ENCODE measurements around the gene CHMP6. TPM values are rescaled to one million over a fixed set of nuclear protein-coding genes. Genes with fewer than 3 reads are reported as not detected.

CHMP6 gene
- total and polyA plus RNA-seq, 7 experiments from 2014 or later: 26.4 to 55.4 (median 46.2) TPM

DNA sequence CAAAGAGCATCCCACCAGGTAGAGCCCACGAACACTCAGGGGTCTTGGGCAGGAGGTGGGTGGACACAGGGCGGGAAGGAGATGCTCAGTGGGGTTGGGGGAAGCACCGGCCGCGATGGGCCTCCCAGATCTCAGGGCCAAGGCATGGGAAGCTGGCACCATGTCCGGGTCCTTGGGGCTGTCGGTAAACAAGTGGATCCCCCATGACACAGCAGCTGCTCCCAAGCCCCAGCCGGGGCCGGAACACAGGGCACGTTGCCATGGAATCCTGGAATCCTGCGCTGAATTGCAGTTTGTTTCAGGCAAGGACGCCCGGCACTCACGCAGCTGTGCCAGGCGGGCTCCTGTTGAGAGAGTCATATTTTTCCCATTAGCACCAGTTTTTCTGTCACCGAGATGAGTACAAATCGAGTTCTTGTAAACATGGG is 23.0 kb upstream of the CHMP6 start:
- H3K27me3 Mint-ChIP-seq: no peaks in the 10 kb centered on the region
- no peaks in the 10 kb centered on the region for H3K9me3 Mint-ChIP-seq
- Histone ChIP-seq H3K4me1 (ENCODE audit: control insufficient read depth in 2 of 2, insufficient read depth in 2 of 2, low read length in 2 of 2) (peaks cover 0 to 20% of the 10 kb centered on the region in 2 donors), H3K27me3 (ENCODE audit: control insufficient read depth in 2 of 2, insufficient read depth in 2 of 2, low read length in 2 of 2) (no peaks in the 10 kb centered on the region), H3K27ac (ENCODE audit: low read depth, low read length) (no peak overlapping the region), H3K36me3 (ENCODE audit: control insufficient read depth in 2 of 3, insufficient read depth in 3 of 3, low read length in 3 of 3) (peaks cover 0 to 18% (median 0%) of the 10 kb centered on the region in 3 experiments), H3K4me3 (ENCODE audit: low read length) (no peak overlapping the region), H3K9me3 (ENCODE audit: control insufficient read depth in 2 of 3, low read length in 3 of 3) (no peaks in the 10 kb centered on the region)
- POLR2A ChIA-PET: no interaction called here
- no peak for DNase-seq
- peaks cover 5 to 14% (median 6%) of the 10 kb centered on the region in 7 donors for H3K4me1 Mint-ChIP-seq
- no peak overlapping the region for H3K4me3 Mint-ChIP-seq
- H3K27ac Mint-ChIP-seq: peak overlapping the region in 6 of 9 donors; percentile 11 to 69 (median 43)
- no peak for ATAC-seq
- H3K36me3 Mint-ChIP-seq: peaks cover 0 to 11% (median 4%) of the 10 kb centered on the region in 5 donors
- intact Hi-C loops (cut with micrococcal nuclease): no loop called here
- CTCF ChIA-PET: no interaction called here

DNA sequence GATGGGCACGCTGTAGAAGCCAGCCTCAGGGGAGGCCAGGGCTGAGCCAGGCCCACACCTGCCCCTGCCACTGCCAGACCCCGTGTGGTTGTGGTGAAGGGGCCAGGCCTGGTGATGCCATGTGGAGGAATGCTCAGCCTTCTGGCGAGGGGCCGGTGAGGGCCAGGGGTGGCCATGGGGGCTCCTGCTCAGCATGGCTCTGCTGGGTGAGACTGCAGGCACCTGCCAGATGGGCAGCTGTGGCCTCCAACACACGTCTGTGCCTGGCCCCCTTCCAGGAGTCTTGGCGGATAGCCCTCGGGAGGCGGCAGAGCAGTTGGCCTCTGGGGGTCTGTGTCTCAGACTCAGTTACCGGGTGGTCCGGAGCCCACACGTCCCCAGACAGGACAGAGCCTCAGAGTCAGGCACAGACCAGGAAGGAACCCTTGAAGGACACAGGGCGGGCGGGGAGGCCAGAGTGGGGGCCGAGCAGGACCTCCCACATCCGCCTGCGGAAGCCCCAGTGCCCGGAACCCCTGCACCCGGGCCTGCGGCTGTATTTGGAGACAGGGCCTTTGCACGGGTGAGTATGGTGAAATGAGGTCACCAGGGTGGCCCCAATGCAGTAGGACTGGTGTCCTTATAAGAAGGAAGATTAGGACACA is 22.5 kb upstream of the CHMP6 start:
- CTCF ChIA-PET: interaction anchor here (0.9 to 2.9 kb wide), 2 partner anchors 10 to 542 kb away, joined by 3 to 26 read pairs; no protein-coding TSS in a partner anchor
- ATAC-seq: peak; percentile 18
- no peak for DNase-seq
- no peak overlapping the region for H3K4me3 ChIP-seq (ENCODE audit: low read length)
- H3K9me3 ChIP-seq (ENCODE audit: control insufficient read depth in 2 of 3, low read length in 3 of 3): no peaks in the 10 kb centered on the region
- H3K36me3 Mint-ChIP-seq: peaks cover 0 to 10% (median 4%) of the 10 kb centered on the region in 5 donors
- intact Hi-C loops (cut with micrococcal nuclease): no loop called here
- peaks cover 5 to 14% (median 6%) of the 10 kb centered on the region in 7 donors for H3K4me1 Mint-ChIP-seq
- peaks cover 0 to 12% (median 0%) of the 10 kb centered on the region in 3 experiments for H3K36me3 ChIP-seq (ENCODE audit: control insufficient read depth in 2 of 3, insufficient read depth in 3 of 3, low read length in 3 of 3)
- H3K9me3 Mint-ChIP-seq: no peaks in the 10 kb centered on the region
- H3K27ac ChIP-seq (ENCODE audit: low read depth, low read length): no peak overlapping the region
- H3K27me3 Mint-ChIP-seq: peaks cover 0 to 5% (median 0%) of the 10 kb centered on the region in 5 donors
- peaks cover 0 to 20% of the 10 kb centered on the region in 2 donors for H3K4me1 ChIP-seq (ENCODE audit: control insufficient read depth in 2 of 2, insufficient read depth in 2 of 2, low read length in 2 of 2)
- POLR2A ChIA-PET: no interaction called here
- peak overlapping the region in 6 of 9 donors; percentile 18 to 75 (median 36) for H3K27ac Mint-ChIP-seq
- H3K27me3 ChIP-seq (ENCODE audit: control insufficient read depth in 2 of 2, insufficient read depth in 2 of 2, low read length in 2 of 2): no peaks in the 10 kb centered on the region
- no peak overlapping the region for H3K4me3 Mint-ChIP-seq

DNA sequence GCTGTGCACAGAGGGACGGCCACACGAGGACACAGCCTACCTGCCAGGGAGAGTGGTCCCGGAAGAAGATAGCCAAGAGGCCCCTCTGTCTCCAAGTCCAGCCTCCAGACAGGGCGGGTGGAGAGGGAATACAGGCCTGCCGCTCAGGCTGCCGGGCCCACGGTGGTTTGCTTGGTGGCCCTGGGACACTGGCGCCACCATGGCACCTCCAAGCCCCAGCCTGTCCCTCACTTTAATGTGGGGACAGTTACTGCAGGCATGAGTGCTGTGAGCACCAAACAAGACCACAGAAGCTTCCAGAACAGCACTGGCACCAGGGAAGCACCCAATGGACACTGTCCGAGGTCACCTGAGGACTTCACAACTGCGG is 22.0 kb upstream of the CHMP6 start:
- POLR2A ChIA-PET: interaction anchor here (1.0 kb wide), 2 partner anchors 40 to 543 kb away, joined by 3 read pairs; no protein-coding TSS in a partner anchor
- intact Hi-C loops (cut with micrococcal nuclease): loop anchor here in 1 of 2 donors (1.0 to 10.0 kb wide), 2 partner anchors 105 to 394 kb away; no protein-coding TSS in a partner anchor

DNA sequence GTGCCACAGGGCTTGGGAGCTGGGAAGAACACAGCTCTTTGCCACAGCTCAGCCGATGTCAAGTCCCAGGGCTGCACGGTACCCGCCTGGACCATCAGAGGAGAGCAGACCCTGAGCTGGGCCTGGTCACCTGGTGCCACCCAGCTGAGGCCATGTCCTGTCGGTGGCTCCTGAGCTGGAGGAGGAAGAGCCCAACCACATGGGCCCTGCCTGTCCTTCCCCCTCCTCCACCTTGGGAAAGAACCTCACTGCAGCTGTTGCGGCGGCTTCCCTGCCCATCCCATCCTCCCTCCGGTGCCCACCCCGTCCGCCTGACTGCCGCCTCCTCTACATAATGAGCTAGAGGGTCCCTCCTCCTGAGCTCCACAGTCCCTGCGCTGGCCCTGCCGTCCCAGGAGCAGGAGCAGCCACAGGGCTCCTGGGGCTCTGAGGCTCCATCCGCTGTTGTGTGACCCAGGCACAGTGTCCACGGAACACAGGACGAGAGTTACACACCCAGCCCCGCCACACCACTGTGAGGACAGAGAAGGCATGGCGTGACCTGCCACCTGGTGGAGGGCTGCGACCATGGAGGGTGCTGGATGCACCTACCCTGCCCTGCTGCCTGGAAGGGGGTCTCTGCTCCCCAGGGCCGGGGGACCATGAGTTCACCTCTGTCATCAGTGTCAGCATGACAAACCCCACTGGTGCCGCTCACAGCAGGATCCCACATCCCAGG is 21.4 kb upstream of the CHMP6 start:
- Mint-ChIP-seq H3K4me3 (peak overlapping the region in 5 of 10 donors; percentile 11 to 56 (median 24)), H3K27me3 (peaks cover 0 to 9% (median 0%) of the 10 kb centered on the region in 5 donors), H3K4me1 (peaks cover 5 to 14% (median 6%) of the 10 kb centered on the region in 7 donors), H3K36me3 (peaks cover 0 to 5% (median 0%) of the 10 kb centered on the region in 5 donors), H3K9me3 (no peaks in the 10 kb centered on the region), H3K27ac (peak overlapping the region in 6 of 9 donors; percentile 37 to 86 (median 50))
- POLR2A ChIA-PET: interaction anchor here (1.0 kb wide), 2 partner anchors 40 to 543 kb away, joined by 3 read pairs; no protein-coding TSS in a partner anchor
- Histone ChIP-seq H3K27ac (ENCODE audit: low read depth, low read length) (no peak overlapping the region), H3K9me3 (ENCODE audit: control insufficient read depth in 2 of 3, low read length in 3 of 3) (no peaks in the 10 kb centered on the region), H3K27me3 (ENCODE audit: control insufficient read depth in 2 of 2, insufficient read depth in 2 of 2, low read length in 2 of 2) (no peaks in the 10 kb centered on the region), H3K4me1 (ENCODE audit: control insufficient read depth in 2 of 2, insufficient read depth in 2 of 2, low read length in 2 of 2) (peaks cover 0 to 20% of the 10 kb centered on the region in 2 donors), H3K4me3 (ENCODE audit: low read length) (no peak overlapping the region), H3K36me3 (ENCODE audit: control insufficient read depth in 2 of 3, insufficient read depth in 3 of 3, low read length in 3 of 3) (peaks cover 0 to 2% (median 0%) of the 10 kb centered on the region in 3 experiments)
- ATAC-seq: peak; percentile 80
- intact Hi-C loops (cut with micrococcal nuclease): loop anchor here in 1 of 2 donors (1.0 to 10.0 kb wide), 2 partner anchors 105 to 395 kb away; no protein-coding TSS in a partner anchor
- CTCF ChIA-PET: interaction anchor here (0.7 to 2.9 kb wide), 5 partner anchors 9 to 543 kb away, joined by 3 to 26 read pairs (median 3); no protein-coding TSS in a partner anchor
- DNase-seq: peak in 8 of 9 donors; percentile 23 to 49 (median 41)

More for the DNA sequence above, 22.0 kb upstream of the CHMP6 start:
- Mint-ChIP-seq H3K27ac (peak overlapping the region in 6 of 9 donors; percentile 18 to 75 (median 36)), H3K36me3 (peaks cover 0 to 5% (median 0%) of the 10 kb centered on the region in 5 donors), H3K9me3 (no peaks in the 10 kb centered on the region), H3K4me3 (peak overlapping the region in 1 of 10 donors; percentile 6), H3K4me1 (peaks cover 5 to 14% (median 6%) of the 10 kb centered on the region in 7 donors), H3K27me3 (peaks cover 0 to 9% (median 0%) of the 10 kb centered on the region in 5 donors)
- Histone ChIP-seq H3K36me3 (ENCODE audit: control insufficient read depth in 2 of 3, insufficient read depth in 3 of 3, low read length in 3 of 3) (peaks cover 0 to 7% (median 0%) of the 10 kb centered on the region in 3 experiments), H3K4me3 (ENCODE audit: low read length) (no peak overlapping the region), H3K27ac (ENCODE audit: low read depth, low read length) (no peak overlapping the region), H3K4me1 (ENCODE audit: control insufficient read depth in 2 of 2, insufficient read depth in 2 of 2, low read length in 2 of 2) (peaks cover 0 to 20% of the 10 kb centered on the region in 2 donors), H3K27me3 (ENCODE audit: control insufficient read depth in 2 of 2, insufficient read depth in 2 of 2, low read length in 2 of 2) (no peaks in the 10 kb centered on the region), H3K9me3 (ENCODE audit: control insufficient read depth in 2 of 3, low read length in 3 of 3) (no peaks in the 10 kb centered on the region)
- ATAC-seq (no peak), DNase-seq (no peak)
- CTCF ChIA-PET: interaction anchor here (0.7 to 2.9 kb wide), 4 partner anchors 10 to 543 kb away, joined by 3 to 26 read pairs (median 3); no protein-coding TSS in a partner anchor

DNA sequence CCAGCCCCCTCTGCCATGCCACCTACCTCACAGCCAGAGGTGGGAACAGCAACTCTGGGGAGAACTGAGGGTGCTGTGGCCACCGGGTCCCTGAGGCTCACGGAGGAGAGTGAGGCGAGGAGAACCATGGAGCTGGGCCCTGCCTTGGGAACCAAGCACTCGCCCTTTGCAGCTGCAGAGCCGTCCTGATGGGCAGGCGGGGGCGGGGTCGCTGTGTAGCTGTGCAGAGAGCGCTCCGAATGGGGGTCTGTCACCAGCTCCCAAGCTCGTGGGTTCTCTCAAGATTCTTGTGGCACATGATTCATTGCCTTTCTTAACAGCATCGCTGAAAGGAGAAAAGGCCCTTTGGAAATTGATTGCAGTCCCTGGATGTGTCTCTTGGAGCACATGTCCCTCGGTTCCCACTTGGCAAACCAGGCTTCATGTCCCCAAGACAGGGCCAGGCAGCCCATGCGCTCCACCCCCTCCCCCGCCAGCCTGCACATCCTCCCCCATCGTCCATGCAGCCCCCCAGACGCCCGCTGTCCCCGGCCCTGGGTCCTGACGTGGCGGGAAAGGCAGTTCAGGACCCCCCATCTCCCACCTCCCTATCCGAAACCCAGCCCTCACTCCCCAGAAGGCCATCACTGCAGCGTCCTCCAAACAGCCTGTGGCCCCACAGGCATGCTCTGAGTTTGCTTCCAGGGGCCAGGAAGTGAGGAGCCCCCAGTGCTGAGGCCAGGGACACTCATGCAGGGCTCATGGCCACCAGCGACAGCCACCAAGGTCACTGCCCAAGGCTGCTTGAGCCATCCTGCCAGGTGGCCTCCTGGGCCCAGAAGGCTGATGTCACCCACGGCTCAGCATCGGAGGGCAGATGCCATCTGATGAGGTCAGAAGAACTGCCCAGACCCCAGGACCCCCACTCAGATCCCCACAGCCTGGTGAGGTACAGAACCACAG is 20.6 kb upstream of the CHMP6 start:
- Mint-ChIP-seq H3K4me3 (peak overlapping the region in 4 of 10 donors; percentile 11 to 54 (median 24)), H3K27ac (peak overlapping the region in 5 of 9 donors; percentile 20 to 63 (median 48))
- no peaks in the 10 kb centered on the region for H3K9me3 ChIP-seq (ENCODE audit: control insufficient read depth in 2 of 3, low read length in 3 of 3)

More for the DNA sequence above, 20.6 kb upstream of the CHMP6 start:
- no peaks in the 10 kb centered on the region for H3K9me3 Mint-ChIP-seq
- H3K27me3 Mint-ChIP-seq: peaks cover 0 to 10% (median 0%) of the 10 kb centered on the region in 5 donors
- CTCF ChIA-PET: interaction anchor here (1.0 to 2.9 kb wide), 2 partner anchors 190 to 544 kb away, joined by 3 to 26 read pairs; no protein-coding TSS in a partner anchor
- DNase-seq: no peak
- H3K4me3 ChIP-seq (ENCODE audit: low read length): no peak overlapping the region
- ATAC-seq: no peak
- no peaks in the 10 kb centered on the region for H3K27me3 ChIP-seq (ENCODE audit: control insufficient read depth in 2 of 2, insufficient read depth in 2 of 2, low read length in 2 of 2)
- intact Hi-C loops (cut with micrococcal nuclease): loop anchor here in 1 of 2 donors (1.0 to 10.0 kb wide), 2 partner anchors 106 to 396 kb away; no protein-coding TSS in a partner anchor
- peaks cover 0 to 5% (median 0%) of the 10 kb centered on the region in 5 donors for H3K36me3 Mint-ChIP-seq
- no peaks in the 10 kb centered on the region for H3K36me3 ChIP-seq (ENCODE audit: control insufficient read depth in 2 of 3, insufficient read depth in 3 of 3, low read length in 3 of 3)
- H3K27ac ChIP-seq (ENCODE audit: low read depth, low read length): no peak overlapping the region
- H3K4me1 Mint-ChIP-seq: peaks cover 5 to 14% (median 6%) of the 10 kb centered on the region in 7 donors
- POLR2A ChIA-PET: interaction anchor here (0.5 to 1.0 kb wide), 3 partner anchors 10 to 544 kb away, joined by 3 read pairs; no protein-coding TSS in a partner anchor
- H3K4me1 ChIP-seq (ENCODE audit: control insufficient read depth in 2 of 2, insufficient read depth in 2 of 2, low read length in 2 of 2): peaks cover 0 to 20% of the 10 kb centered on the region in 2 donors

Data from naive thymus-derived CD4-positive, alpha-beta T cell (primary cell).